ENCODE results near the gene RFFL.
"Not testable (repeated sequence)": the region's sequence is repeated elsewhere in the genome, so short reads cannot be mapped to it uniquely, and the experiment has no call there.

The RFFL gene

DNA sequence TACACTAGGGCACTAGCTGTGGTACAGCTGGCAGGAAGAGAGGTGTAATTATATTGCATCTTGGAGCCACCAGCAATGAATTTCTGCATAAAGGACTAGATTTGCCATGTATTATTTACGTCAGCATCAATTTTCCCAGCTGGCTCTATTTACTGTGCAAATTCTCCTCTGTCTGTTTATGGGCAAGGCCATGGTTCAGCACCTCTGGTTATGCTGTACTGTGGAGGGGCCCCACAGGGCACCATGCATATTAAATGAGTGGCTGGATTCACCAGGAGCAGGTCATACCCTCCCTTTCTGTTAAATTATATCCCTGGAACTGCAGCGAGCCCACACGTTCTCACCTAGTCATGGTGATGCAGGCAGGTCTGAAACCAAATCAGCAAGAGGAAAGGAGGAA, 36.4 kb upstream of the RFFL start:
- Histone ChIP-seq H3K27me3 (replicated peaks) (no peaks in the 10 kb centered on the region), H3K36me3 (replicated peaks) (peaks cover 8% of the 10 kb centered on the region), H3K4me3 (ENCODE audit: low read depth, low read length) (no peak overlapping the region), H3K27ac (no peak overlapping the region)
- DNase-seq, result no peak
- TF ChIP-seq, protein P1, sequence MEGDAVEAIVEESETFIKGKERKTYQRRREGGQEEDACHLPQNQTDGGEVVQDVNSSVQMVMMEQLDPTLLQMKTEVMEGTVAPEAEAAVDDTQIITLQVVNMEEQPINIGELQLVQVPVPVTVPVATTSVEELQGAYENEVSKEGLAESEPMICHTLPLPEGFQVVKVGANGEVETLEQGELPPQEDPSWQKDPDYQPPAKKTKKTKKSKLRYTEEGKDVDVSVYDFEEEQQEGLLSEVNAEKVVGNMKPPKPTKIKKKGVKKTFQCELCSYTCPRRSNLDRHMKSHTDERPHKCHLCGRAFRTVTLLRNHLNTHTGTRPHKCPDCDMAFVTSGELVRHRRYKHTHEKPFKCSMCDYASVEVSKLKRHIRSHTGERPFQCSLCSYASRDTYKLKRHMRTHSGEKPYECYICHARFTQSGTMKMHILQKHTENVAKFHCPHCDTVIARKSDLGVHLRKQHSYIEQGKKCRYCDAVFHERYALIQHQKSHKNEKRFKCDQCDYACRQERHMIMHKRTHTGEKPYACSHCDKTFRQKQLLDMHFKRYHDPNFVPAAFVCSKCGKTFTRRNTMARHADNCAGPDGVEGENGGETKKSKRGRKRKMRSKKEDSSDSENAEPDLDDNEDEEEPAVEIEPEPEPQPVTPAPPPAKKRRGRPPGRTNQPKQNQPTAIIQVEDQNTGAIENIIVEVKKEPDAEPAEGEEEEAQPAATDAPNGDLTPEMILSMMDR (IDR thresholded peaks at IDR 0.05; ENCODE audit: low read depth, low read length, missing control alignments), result no peak
- in situ Hi-C loops (cut with HindIII; ENCODE audit: low pct_ligation_motif_present, low sequenced_read_pairs), result no loop called here

- Histone ChIP-seq H3K27ac (no peak overlapping the region), H3K4me3 (ENCODE audit: low read depth, low read length) (no peak overlapping the region), H3K27me3 (replicated peaks) (no peaks in the 10 kb centered on the region), H3K36me3 (replicated peaks) (peaks cover 8% of the 10 kb centered on the region)
- TF ChIP-seq, protein P1 (IDR thresholded peaks at IDR 0.05; ENCODE audit: low read depth, low read length, missing control alignments), result no peak
- no peak for DNase-seq
- in situ Hi-C loops (cut with HindIII; ENCODE audit: low pct_ligation_motif_present, low sequenced_read_pairs), result no loop called here
These were observed 34.3 kb upstream of the RFFL start for GRCh38 chr17:35097776-35098175.

GRCh38 chr17:35095741-35096140, 32.2 kb upstream of the RFFL start:
- TF ChIP-seq, protein P1 (IDR thresholded peaks at IDR 0.05; ENCODE audit: low read depth, low read length, missing control alignments), result no peak

DNA sequence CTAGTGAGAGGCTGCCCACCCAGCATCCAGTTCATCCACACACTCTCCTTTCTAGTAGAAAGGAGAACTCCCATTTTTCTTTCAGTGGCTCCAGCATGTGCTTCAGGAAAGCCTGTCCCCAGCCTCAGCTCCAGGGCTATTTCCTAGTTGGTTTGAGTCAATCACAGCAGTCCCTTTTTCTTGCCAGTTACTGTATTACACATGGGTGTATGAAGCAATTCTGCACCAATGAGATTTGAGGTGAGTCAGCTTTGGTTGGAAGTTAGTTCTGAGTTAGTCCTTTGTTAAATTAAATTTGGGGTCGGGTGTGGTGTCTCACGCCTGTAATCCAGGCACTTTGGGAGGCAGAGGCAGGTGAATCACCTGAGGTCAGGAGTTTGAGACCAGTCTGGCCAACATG, 31.4 kb upstream of the RFFL start:
- DNase-seq, result peak; percentile 81
- no peaks in the 10 kb centered on the region for H3K27me3 ChIP-seq (replicated peaks)
- H3K36me3 ChIP-seq (replicated peaks), result no peaks in the 10 kb centered on the region
- in situ Hi-C loops (cut with HindIII; ENCODE audit: low pct_ligation_motif_present, low sequenced_read_pairs), result no loop called here
- TF ChIP-seq, protein P1 (IDR thresholded peaks at IDR 0.05; ENCODE audit: low read depth, low read length, missing control alignments), result no peak
- H3K27ac ChIP-seq, result peak overlapping the region; percentile 12
- H3K4me3 ChIP-seq (ENCODE audit: low read depth, low read length), result no peak overlapping the region

More at GRCh38 chr17:35095741-35096140, 32.2 kb upstream of the RFFL start:
- Histone ChIP-seq H3K27ac (no peak overlapping the region), H3K27me3 (replicated peaks) (no peaks in the 10 kb centered on the region), H3K4me3 (ENCODE audit: low read depth, low read length) (no peak overlapping the region), H3K36me3 (replicated peaks) (peaks cover 3% of the 10 kb centered on the region)
- no peak for DNase-seq
- in situ Hi-C loops (cut with HindIII; ENCODE audit: low pct_ligation_motif_present, low sequenced_read_pairs), result no loop called here

GRCh38 chr17:35090707-35091106, 27.2 kb upstream of the RFFL start:
- H3K4me3 ChIP-seq (ENCODE audit: low read depth, low read length); H3K36me3 ChIP-seq (replicated peaks); in situ Hi-C loops (cut with HindIII; ENCODE audit: low pct_ligation_motif_present, low sequenced_read_pairs); DNase-seq; H3K27ac ChIP-seq; H3K27me3 ChIP-seq (replicated peaks): not testable (repeated sequence)

DNA sequence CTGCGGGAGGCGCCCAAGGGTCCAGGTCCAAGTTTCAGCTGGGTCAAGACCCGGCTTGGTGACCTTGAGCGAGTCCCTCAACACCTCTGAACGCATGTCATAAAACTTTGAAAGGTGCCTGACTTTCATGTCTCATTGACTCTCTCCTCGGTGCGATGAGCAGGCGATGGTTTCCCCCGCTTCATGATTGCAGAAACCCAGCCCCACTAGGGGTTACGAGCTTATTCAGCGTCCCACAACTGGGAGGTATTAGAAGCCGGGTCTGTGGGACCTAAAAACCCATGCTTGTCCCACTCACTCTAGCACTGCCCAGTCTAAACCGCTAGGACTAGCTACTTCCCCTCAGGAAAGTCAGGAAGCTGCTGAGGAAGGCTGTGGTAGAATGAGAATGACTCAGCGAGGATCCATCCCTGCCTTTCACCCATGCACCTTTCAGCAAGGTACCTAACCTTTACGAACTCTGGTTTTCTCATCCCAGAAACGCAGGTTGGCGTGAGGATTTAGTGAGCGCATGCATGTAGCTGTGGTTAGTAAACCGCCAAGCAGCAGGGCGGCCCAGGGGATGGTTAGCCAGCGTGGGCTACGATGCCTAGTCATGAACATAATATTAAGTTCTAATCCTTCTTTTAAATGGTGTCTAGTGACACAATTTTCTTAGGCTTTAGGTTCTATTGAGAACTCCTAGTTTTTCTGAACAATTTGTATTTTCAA, 26.2 kb upstream of the RFFL start:
- Histone ChIP-seq H3K27ac (peak overlapping the region; percentile 34), H3K27me3 (replicated peaks) (no peaks in the 10 kb centered on the region), H3K36me3 (replicated peaks) (no peaks in the 10 kb centered on the region), H3K4me3 (ENCODE audit: low read depth, low read length) (peak overlapping the region; percentile 50)
- in situ Hi-C loops (cut with HindIII; ENCODE audit: low pct_ligation_motif_present, low sequenced_read_pairs), result no loop called here
- TF ChIP-seq, protein P1 (IDR thresholded peaks at IDR 0.05; ENCODE audit: low read depth, low read length, missing control alignments), result peak; percentile 40
- DNase-seq, result peak; percentile 24

Data from brain microvascular endothelial cell (primary cell).